Measurements from ENCODE around the gene SACM1L. TPM values are rescaled to one million over a fixed set of nuclear protein-coding genes. Genes with fewer than 3 reads are reported as not detected.

The SACM1L gene
- total and polyA plus RNA-seq, 4 donors = 12.2 to 35.5 (median 20.5) TPM

DNA sequence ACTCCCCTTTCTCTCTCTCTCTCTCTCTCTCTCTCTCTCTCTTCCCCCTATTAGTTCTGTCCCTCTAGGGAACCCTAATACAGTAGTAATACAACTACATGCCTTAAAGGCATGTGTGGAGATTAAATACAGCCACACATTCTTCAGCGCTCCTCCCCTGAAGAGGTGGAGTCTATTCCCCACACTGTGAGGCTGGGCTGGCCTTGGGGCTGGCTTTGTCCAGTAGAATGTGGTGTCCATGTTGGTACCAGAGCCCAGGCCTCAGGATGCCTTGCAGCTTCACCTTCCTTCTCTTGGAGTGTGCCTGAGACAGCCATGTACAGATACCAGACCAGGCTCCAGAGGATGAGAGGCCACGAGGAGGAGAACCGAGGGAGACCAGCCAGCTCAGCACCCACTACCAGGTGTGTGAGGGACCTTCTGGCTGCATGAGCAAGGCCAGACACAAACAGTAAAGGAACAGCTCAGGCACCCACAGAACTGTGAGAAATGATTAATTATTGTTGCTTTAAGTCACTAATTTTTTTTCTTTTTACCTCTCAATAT is 96.5 kb downstream of the SACM1L start:
- WGBS = 91% methylated on average over 3 of the region's 3 CpGs
- H3K9me3 ChIP-seq (ENCODE audit: control insufficient read depth in 4 of 4, low read length in 3 of 4) = no peaks in the 10 kb centered on the region
- H3K9ac ChIP-seq (ENCODE audit: low read depth in 1 of 2, low read length in 2 of 2) = no peak overlapping the region
- peak; percentile 19 for DNase-seq (ENCODE audit: low spot score)
- H3K27me3 ChIP-seq (ENCODE audit: control insufficient read depth in 4 of 4, insufficient read depth in 4 of 4, low read length in 3 of 4) = no peaks in the 10 kb centered on the region
- H3K4me3 ChIP-seq (ENCODE audit: low read depth in 1 of 3, low read length in 3 of 3) = no peak overlapping the region
- H3K36me3 ChIP-seq (ENCODE audit: control insufficient read depth in 4 of 4, insufficient read depth in 3 of 4, low read depth in 1 of 4, low read length in 3 of 4) = no peaks in the 10 kb centered on the region
- TF ChIP-seq NR2F2 (IDR thresholded peaks at IDR 0.05) (no peak), FOXA2 (IDR thresholded peaks at IDR 0.05) (no peak), TAF1 (conservative IDR thresholded peaks at IDR 0.05) (no peak), HNF4G (IDR thresholded peaks at IDR 0.05) (no peak), RXRA (IDR thresholded peaks at IDR 0.05) (no peak), HNF4A (conservative IDR thresholded peaks at IDR 0.05) (no peak), JUND (IDR thresholded peaks at IDR 0.05) (no peak), FOXA1 (IDR thresholded peaks at IDR 0.05) (no peak)
- H3K27ac ChIP-seq (ENCODE audit: low read depth in 1 of 2, low read length in 2 of 2) = no peak overlapping the region
- H3K4me1 ChIP-seq (ENCODE audit: control insufficient read depth in 4 of 4, insufficient read depth in 4 of 4, low read length in 3 of 4) = no peaks in the 10 kb centered on the region

DNA sequence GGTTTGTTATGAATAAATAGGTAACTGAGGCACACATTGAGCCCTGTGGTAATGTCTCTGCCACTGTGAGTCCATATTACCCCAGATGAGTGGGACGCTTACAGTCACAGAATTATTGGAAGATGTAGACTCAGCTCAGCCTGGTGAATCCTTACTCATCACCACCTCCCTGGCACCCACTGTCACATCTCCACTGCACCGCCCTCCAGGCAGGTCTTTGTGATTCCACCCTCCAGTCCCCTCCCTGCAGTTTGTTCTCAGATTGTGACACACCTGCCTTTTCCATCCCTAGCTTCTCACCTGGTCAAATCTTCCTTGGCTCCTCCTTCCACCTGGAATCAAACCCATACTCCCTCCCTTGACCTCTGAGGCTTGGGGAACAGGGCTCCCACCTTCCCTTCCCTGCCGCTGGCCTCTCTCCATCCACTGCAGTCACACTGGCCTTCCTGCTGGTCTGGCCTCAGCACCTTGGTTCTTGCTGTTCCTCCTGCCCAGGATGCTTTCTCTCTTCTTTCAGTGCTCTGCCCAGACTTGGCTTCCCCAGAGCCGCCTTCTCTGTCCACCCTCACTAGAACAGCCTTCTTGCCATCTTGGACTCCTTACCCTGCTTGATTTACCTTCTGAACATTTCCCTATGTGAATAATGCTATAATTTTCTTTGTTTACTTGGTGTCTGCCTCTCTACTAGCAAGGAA is 97.8 kb downstream of the SACM1L start:
- no peak overlapping the region for H3K4me3 ChIP-seq (ENCODE audit: low read depth in 1 of 3, low read length in 3 of 3)
- DNase-seq (ENCODE audit: low spot score) = peak; percentile 19
- TF ChIP-seq TAF1 (conservative IDR thresholded peaks at IDR 0.05) = no peak
- TF ChIP-seq, protein P1, sequence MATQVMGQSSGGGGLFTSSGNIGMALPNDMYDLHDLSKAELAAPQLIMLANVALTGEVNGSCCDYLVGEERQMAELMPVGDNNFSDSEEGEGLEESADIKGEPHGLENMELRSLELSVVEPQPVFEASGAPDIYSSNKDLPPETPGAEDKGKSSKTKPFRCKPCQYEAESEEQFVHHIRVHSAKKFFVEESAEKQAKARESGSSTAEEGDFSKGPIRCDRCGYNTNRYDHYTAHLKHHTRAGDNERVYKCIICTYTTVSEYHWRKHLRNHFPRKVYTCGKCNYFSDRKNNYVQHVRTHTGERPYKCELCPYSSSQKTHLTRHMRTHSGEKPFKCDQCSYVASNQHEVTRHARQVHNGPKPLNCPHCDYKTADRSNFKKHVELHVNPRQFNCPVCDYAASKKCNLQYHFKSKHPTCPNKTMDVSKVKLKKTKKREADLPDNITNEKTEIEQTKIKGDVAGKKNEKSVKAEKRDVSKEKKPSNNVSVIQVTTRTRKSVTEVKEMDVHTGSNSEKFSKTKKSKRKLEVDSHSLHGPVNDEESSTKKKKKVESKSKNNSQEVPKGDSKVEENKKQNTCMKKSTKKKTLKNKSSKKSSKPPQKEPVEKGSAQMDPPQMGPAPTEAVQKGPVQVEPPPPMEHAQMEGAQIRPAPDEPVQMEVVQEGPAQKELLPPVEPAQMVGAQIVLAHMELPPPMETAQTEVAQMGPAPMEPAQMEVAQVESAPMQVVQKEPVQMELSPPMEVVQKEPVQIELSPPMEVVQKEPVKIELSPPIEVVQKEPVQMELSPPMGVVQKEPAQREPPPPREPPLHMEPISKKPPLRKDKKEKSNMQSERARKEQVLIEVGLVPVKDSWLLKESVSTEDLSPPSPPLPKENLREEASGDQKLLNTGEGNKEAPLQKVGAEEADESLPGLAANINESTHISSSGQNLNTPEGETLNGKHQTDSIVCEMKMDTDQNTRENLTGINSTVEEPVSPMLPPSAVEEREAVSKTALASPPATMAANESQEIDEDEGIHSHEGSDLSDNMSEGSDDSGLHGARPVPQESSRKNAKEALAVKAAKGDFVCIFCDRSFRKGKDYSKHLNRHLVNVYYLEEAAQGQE (IDR thresholded peaks at IDR 0.05) = no peak
- no peak for TF ChIP-seq RAD21 (IDR thresholded peaks at IDR 0.05)
- no peak for TF ChIP-seq RXRA (IDR thresholded peaks at IDR 0.05)
- no peak for TF ChIP-seq GABPA (IDR thresholded peaks at IDR 0.05 in 1 of 2, conservative IDR thresholded peaks at IDR 0.05 in 1 of 2)
- no peak for TF ChIP-seq EGR1 (IDR thresholded peaks at IDR 0.05; ENCODE audit: low read depth in 2 of 2)
- TF ChIP-seq SP1 (IDR thresholded peaks at IDR 0.05) = no peak
- TF ChIP-seq HNF4A (conservative IDR thresholded peaks at IDR 0.05) = no peak
- H3K27ac ChIP-seq (ENCODE audit: low read depth in 1 of 2, low read length in 2 of 2) = no peak overlapping the region
- no peaks in the 10 kb centered on the region for H3K36me3 ChIP-seq (ENCODE audit: control insufficient read depth in 4 of 4, insufficient read depth in 3 of 4, low read depth in 1 of 4, low read length in 3 of 4)
- no peaks in the 10 kb centered on the region for H3K9me3 ChIP-seq (ENCODE audit: control insufficient read depth in 4 of 4, low read length in 3 of 4)
- no peaks in the 10 kb centered on the region for H3K4me1 ChIP-seq (ENCODE audit: control insufficient read depth in 4 of 4, insufficient read depth in 4 of 4, low read length in 3 of 4)
- no peaks in the 10 kb centered on the region for H3K27me3 ChIP-seq (ENCODE audit: control insufficient read depth in 4 of 4, insufficient read depth in 4 of 4, low read length in 3 of 4)
- H3K9ac ChIP-seq (ENCODE audit: low read depth in 1 of 2, low read length in 2 of 2) = no peak overlapping the region
- WGBS = 82% methylated on average over 4 of the region's 4 CpGs

DNA sequence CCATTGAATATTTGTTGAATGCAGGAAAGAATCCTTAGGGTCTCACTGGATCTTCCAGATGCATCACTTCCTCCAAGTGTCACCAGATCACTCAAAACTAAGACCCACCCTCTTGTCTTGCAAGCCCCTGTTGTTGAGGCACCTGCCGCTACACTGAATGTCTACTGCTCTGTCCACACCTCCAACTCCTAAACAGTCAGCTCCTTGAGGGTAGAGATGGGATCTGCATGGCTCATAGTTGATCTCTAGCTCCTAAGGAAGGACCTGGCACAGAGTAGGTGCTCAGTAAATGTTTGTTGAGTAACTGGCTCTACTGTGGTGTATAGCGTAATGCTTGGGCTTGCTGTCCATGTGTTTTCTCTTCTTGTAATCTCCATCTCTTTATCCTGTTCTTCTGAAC is 98.4 kb downstream of the SACM1L start:
- no peaks in the 10 kb centered on the region for H3K36me3 ChIP-seq (ENCODE audit: control insufficient read depth in 4 of 4, insufficient read depth in 3 of 4, low read depth in 1 of 4, low read length in 3 of 4)
- no peak overlapping the region for H3K9ac ChIP-seq (ENCODE audit: low read depth in 1 of 2, low read length in 2 of 2)
- no peaks in the 10 kb centered on the region for H3K9me3 ChIP-seq (ENCODE audit: control insufficient read depth in 4 of 4, low read length in 3 of 4)
- DNase-seq (ENCODE audit: low spot score) = peak; percentile 17
- no peaks in the 10 kb centered on the region for H3K27me3 ChIP-seq (ENCODE audit: control insufficient read depth in 4 of 4, insufficient read depth in 4 of 4, low read length in 3 of 4)
- no peak overlapping the region for H3K27ac ChIP-seq (ENCODE audit: low read depth in 1 of 2, low read length in 2 of 2)
- TF ChIP-seq JUND (IDR thresholded peaks at IDR 0.05) (no peak), HNF4G (IDR thresholded peaks at IDR 0.05) (no peak), SP1 (IDR thresholded peaks at IDR 0.05) (no peak), FOXA1 (IDR thresholded peaks at IDR 0.05) (no peak), HNF4A (conservative IDR thresholded peaks at IDR 0.05) (no peak), EGR1 (IDR thresholded peaks at IDR 0.05; ENCODE audit: low read depth in 2 of 2) (no peak), RAD21 (IDR thresholded peaks at IDR 0.05) (no peak), TAF1 (conservative IDR thresholded peaks at IDR 0.05) (no peak), NR2F2 (IDR thresholded peaks at IDR 0.05) (no peak)
- TF ChIP-seq, protein P2, sequence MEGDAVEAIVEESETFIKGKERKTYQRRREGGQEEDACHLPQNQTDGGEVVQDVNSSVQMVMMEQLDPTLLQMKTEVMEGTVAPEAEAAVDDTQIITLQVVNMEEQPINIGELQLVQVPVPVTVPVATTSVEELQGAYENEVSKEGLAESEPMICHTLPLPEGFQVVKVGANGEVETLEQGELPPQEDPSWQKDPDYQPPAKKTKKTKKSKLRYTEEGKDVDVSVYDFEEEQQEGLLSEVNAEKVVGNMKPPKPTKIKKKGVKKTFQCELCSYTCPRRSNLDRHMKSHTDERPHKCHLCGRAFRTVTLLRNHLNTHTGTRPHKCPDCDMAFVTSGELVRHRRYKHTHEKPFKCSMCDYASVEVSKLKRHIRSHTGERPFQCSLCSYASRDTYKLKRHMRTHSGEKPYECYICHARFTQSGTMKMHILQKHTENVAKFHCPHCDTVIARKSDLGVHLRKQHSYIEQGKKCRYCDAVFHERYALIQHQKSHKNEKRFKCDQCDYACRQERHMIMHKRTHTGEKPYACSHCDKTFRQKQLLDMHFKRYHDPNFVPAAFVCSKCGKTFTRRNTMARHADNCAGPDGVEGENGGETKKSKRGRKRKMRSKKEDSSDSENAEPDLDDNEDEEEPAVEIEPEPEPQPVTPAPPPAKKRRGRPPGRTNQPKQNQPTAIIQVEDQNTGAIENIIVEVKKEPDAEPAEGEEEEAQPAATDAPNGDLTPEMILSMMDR (IDR thresholded peaks at IDR 0.05; ENCODE audit: low read depth, low read length, missing input control) = no peak
- TF ChIP-seq, protein P3, sequence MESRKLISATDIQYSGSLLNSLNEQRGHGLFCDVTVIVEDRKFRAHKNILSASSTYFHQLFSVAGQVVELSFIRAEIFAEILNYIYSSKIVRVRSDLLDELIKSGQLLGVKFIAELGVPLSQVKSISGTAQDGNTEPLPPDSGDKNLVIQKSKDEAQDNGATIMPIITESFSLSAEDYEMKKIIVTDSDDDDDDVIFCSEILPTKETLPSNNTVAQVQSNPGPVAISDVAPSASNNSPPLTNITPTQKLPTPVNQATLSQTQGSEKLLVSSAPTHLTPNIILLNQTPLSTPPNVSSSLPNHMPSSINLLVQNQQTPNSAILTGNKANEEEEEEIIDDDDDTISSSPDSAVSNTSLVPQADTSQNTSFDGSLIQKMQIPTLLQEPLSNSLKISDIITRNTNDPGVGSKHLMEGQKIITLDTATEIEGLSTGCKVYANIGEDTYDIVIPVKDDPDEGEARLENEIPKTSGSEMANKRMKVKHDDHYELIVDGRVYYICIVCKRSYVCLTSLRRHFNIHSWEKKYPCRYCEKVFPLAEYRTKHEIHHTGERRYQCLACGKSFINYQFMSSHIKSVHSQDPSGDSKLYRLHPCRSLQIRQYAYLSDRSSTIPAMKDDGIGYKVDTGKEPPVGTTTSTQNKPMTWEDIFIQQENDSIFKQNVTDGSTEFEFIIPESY (IDR thresholded peaks at IDR 0.05) = no peak
- no peak overlapping the region for H3K4me3 ChIP-seq (ENCODE audit: low read depth in 1 of 3, low read length in 3 of 3)
- H3K4me1 ChIP-seq (ENCODE audit: control insufficient read depth in 4 of 4, insufficient read depth in 4 of 4, low read length in 3 of 4) = no peaks in the 10 kb centered on the region
- 98% methylated on average over 2 of the region's 2 CpGs for WGBS

All from liver (tissue), 9 donors.